Trophoblast cell (in vitro differentiated cells and primary cell): ENCODE data around the gene MYCBP2.

ENCODE experiments used
- DNase-seq, 2 donors: peaks; one replicate each; pipeline ENCODE4 v3.0.0-alpha.2; 2016
- H2AFZ ChIP-seq: 2 replicates; pipeline ENCODE4 v1.6.1; 2013; ENCODE audit warnings: low read length, moderate library complexity, mild to moderate bottlenecking; ENCODE audit not compliant: insufficient read depth, poor library complexity
- H2AK5ac ChIP-seq: 2 replicates; pipeline ENCODE4 v1.6.1; 2013; ENCODE audit warnings: mild to moderate bottlenecking, low read length
- H2BK120ac ChIP-seq: 2 replicates; pipeline ENCODE4 v1.6.1; 2013; ENCODE audit warnings: low read length, mild to moderate bottlenecking, moderate library complexity; ENCODE audit not compliant: insufficient read depth, poor library complexity
- H2BK12ac ChIP-seq: 2 replicates; pipeline ENCODE4 v1.6.1; 2013; ENCODE audit warnings: mild to moderate bottlenecking, low read length, moderate library complexity
- H2BK5ac ChIP-seq: 2 replicates; pipeline ENCODE4 v1.6.1; 2013; ENCODE audit warnings: low read length, low read depth, moderate library complexity, mild to moderate bottlenecking; ENCODE audit not compliant: poor library complexity
- H3K14ac ChIP-seq: 2 replicates; pipeline ENCODE4 v1.6.1; 2013; ENCODE audit warnings: mild to moderate bottlenecking, low read length
- H3K18ac ChIP-seq: 2 replicates; pipeline ENCODE4 v1.6.1; 2013; ENCODE audit warnings: mild to moderate bottlenecking, low read length
- H3K23ac ChIP-seq: 2 replicates; pipeline ENCODE4 v1.6.1; 2013; ENCODE audit warnings: low read length
- H3K27ac ChIP-seq: 2 replicates; pipeline ENCODE4 v1.5.1; 2013; ENCODE audit warnings: low read depth, mild to moderate bottlenecking, inconsistent platforms, low read length, moderate library complexity
- H3K27me3 ChIP-seq: 2 replicates; pipeline ENCODE4 v1.6.1; 2013; ENCODE audit warnings: inconsistent platforms, mild to moderate bottlenecking, low read length, moderate library complexity; ENCODE audit not compliant: insufficient read depth
- H3K36me3 ChIP-seq, 2 experiments: 1 replicate in 1 of 2; 2 replicates in 1 of 2; pipeline ENCODE4 v1.6.1; 2013; ENCODE audit warnings: low read length in 2 of 2, mild to moderate bottlenecking in 2 of 2, moderate library complexity in 1 of 2; ENCODE audit not compliant: insufficient read depth in 2 of 2, control insufficient read depth in 1 of 2
- H3K4ac ChIP-seq: 2 replicates; pipeline ENCODE4 v1.6.1; 2013; ENCODE audit warnings: low read depth, mild to moderate bottlenecking, low read length, moderate library complexity
- H3K4me1 ChIP-seq, 2 experiments: 1 replicate in 1 of 2; 2 replicates in 1 of 2; pipeline ENCODE4 v1.6.1; 2013; ENCODE audit warnings: low read length in 2 of 2, mild to moderate bottlenecking in 2 of 2, moderate library complexity in 1 of 2; ENCODE audit not compliant: insufficient read depth in 2 of 2, control insufficient read depth in 1 of 2
- H3K4me2 ChIP-seq: 2 replicates; pipeline ENCODE4 v1.6.1; 2013; ENCODE audit warnings: inconsistent platforms, mild to moderate bottlenecking, low read length, moderate library complexity
- H3K4me3 ChIP-seq: 2 replicates; pipeline ENCODE4 v1.5.1; 2013; ENCODE audit warnings: mild to moderate bottlenecking, low read depth, low read length, inconsistent platforms
- H3K79me1 ChIP-seq: one replicate; pipeline ENCODE4 v1.6.1; 2013; ENCODE audit warnings: low read length
- H3K79me2 ChIP-seq: 2 replicates; pipeline ENCODE4 v1.6.1; 2013; ENCODE audit warnings: low read length, mild to moderate bottlenecking; ENCODE audit not compliant: control insufficient read depth, insufficient read depth, poor library complexity
- H3K9ac ChIP-seq: 2 replicates; pipeline ENCODE4 v1.6.1; 2013; ENCODE audit warnings: mild to moderate bottlenecking, low read length
- H3K9me3 ChIP-seq: 2 replicates; pipeline ENCODE4 v1.6.1; 2013; ENCODE audit warnings: low read depth, mild to moderate bottlenecking, control low read depth, inconsistent platforms, low read length; ENCODE audit not compliant: insufficient read depth
- H4K12ac ChIP-seq: 2 replicates; pipeline ENCODE4 v1.6.1; 2013; ENCODE audit warnings: low read depth, mild to moderate bottlenecking, low read length, moderate library complexity
- H4K8ac ChIP-seq: 2 replicates; pipeline ENCODE4 v1.6.1; 2013; ENCODE audit warnings: low read depth, mild to moderate bottlenecking, low read length, moderate library complexity
- H4K91ac ChIP-seq: one replicate; pipeline ENCODE4 v1.6.1; 2013; ENCODE audit warnings: low read depth, mild to moderate bottlenecking, low read length, moderate library complexity
- WGBS: extraction: QIAGEN DNeasy Blood & Tissue Kit; methylation state at CpG from one replicate; pipeline ENCODE4 v1.1.7; 2013; ENCODE audit warnings: missing lambda C conversion rate; ENCODE audit not compliant: insufficient read length, insufficient coverage; ENCODE audit errors: extremely low coverage; 5-methylcytosine and 5-hydroxymethylcytosine counted together

The MYCBP2 gene

DNA sequence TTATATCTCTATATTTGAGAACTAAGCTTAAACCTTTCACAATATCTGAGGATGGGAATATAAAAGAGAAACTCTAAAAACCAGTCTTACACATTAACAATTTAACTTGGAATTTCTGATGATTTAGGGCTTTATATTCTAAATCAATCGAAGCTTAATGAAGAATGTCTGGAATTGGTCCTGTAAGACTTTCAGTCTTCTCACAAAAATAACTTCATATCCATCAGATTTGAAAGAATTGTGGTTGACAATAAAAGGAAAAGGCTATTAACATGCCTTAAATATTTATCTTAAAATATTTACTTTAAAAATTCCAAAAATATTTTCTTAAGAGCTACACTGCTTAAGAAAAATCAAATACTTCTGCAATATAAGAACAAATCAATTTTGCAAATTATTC, 27.3 kb downstream of the MYCBP2 start:
- no CpG with 5 or more reads among the region's 1 CpG for WGBS
- Histone ChIP-seq H2AFZ (no peak overlapping the region), H3K4me1 (no peaks in the 10 kb centered on the region), H2BK5ac (no peak overlapping the region), H2BK12ac (no peak overlapping the region), H2AK5ac (no peak overlapping the region), H3K4me2 (no peak overlapping the region), H4K91ac (no peak overlapping the region), H3K36me3 (no peaks in the 10 kb centered on the region), H3K9me3 (no peaks in the 10 kb centered on the region), H3K27me3 (no peaks in the 10 kb centered on the region), H2BK120ac (no peak overlapping the region), H4K12ac (no peak overlapping the region), H3K27ac (no peak overlapping the region), H3K79me2 (no peaks in the 10 kb centered on the region), H4K8ac (no peak overlapping the region), H3K9ac (no peak overlapping the region), H3K4me3 (no peak overlapping the region), H3K79me1 (no peaks in the 10 kb centered on the region), H3K18ac (no peak overlapping the region), H3K4ac (no peak overlapping the region), H3K14ac (no peak overlapping the region), H3K23ac (no peak overlapping the region)
- peak in 1 of 2 donors; percentile 30 for DNase-seq

DNA sequence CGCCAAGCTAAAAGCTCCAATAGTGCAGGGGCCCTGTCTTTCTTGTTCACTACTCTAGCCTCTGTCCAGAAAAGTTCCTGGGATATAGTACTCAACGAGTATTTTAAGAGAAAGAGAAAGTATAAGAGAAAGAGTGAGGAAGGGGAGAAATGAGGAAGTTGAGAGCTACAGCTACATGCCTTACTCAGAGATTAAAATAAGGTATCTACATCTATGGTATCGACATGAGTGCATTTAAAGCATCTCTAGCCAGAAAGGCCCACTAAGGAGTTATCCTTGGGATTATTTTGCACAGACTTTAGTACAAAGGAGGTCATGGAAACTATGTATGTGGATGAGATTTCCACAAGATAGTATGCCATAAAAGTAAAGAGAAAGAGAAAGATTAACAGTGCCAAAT, 28.5 kb downstream of the MYCBP2 start:
- WGBS: 71% methylated on average over 1 of the region's 3 CpGs
- Histone ChIP-seq H4K8ac (no peak overlapping the region), H3K4ac (no peak overlapping the region), H2BK120ac (no peak overlapping the region), H3K9me3 (no peaks in the 10 kb centered on the region), H2AK5ac (no peak overlapping the region), H3K4me3 (no peak overlapping the region), H2BK12ac (no peak overlapping the region), H3K18ac (no peak overlapping the region), H3K23ac (no peak overlapping the region), H2BK5ac (no peak overlapping the region), H2AFZ (no peak overlapping the region), H3K36me3 (no peaks in the 10 kb centered on the region), H4K91ac (no peak overlapping the region), H3K27ac (no peak overlapping the region), H3K4me1 (no peaks in the 10 kb centered on the region), H3K9ac (no peak overlapping the region), H3K14ac (no peak overlapping the region), H3K79me2 (no peaks in the 10 kb centered on the region), H3K79me1 (no peaks in the 10 kb centered on the region), H3K4me2 (no peak overlapping the region), H4K12ac (no peak overlapping the region), H3K27me3 (no peaks in the 10 kb centered on the region)
- DNase-seq: no peak

DNA sequence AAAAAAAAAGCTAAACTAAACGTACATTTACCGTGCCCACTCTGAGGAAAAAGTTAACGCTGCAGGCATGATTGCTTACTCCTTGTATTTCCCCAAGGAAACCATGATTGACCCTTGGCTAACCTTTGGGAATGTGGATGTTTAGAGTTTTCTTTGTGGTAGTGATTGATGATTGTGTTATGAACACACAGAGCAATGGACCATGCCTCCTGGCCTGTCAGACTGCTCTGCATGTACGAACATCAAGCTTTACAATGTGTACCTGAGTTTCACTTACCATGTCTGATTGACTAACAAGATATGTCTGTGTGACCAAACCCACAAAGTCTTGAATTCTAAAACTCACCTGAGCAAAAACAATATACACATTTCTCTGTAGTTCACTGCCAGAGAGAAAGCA, 35.1 kb downstream of the MYCBP2 start:
- Histone ChIP-seq H3K4me1 (no peaks in the 10 kb centered on the region), H3K18ac (no peak overlapping the region), H3K79me1 (no peaks in the 10 kb centered on the region), H3K4ac (no peak overlapping the region), H2BK12ac (no peak overlapping the region), H3K9ac (no peak overlapping the region), H3K14ac (no peak overlapping the region), H3K27me3 (no peaks in the 10 kb centered on the region), H4K91ac (no peak overlapping the region), H3K4me2 (no peak overlapping the region), H3K9me3 (no peaks in the 10 kb centered on the region), H2AFZ (no peak overlapping the region), H2AK5ac (no peak overlapping the region), H2BK5ac (no peak overlapping the region), H4K8ac (no peak overlapping the region), H2BK120ac (no peak overlapping the region), H4K12ac (no peak overlapping the region), H3K36me3 (peaks cover 0 to 3% of the 10 kb centered on the region in 2 experiments), H3K23ac (no peak overlapping the region), H3K79me2 (no peaks in the 10 kb centered on the region), H3K27ac (no peak overlapping the region), H3K4me3 (no peak overlapping the region)
- WGBS: no CpG with 5 or more reads among the region's 4 CpGs
- DNase-seq: no peak

DNA sequence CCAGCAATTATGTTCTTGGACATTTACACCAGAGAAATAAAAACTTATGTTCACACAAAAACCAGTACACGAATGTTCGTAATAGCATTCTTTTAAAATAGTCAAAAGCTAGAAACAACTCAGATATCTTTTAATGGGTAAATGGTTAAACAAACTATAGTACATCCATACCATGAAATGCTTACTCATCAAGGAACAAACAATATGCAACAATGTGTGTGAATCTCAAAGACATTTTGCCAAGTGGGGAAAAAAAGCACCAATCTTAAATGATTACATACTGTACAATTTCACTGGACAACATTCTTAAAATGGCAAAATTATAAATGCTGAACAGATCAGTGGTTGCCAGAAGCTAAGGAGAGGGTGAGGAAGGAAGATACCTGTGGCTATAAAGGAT, 36.6 kb downstream of the MYCBP2 start:
- Histone ChIP-seq H4K8ac (no peak overlapping the region), H3K4me1 (no peaks in the 10 kb centered on the region), H3K27me3 (no peaks in the 10 kb centered on the region), H3K4me2 (no peak overlapping the region), H3K14ac (no peak overlapping the region), H3K4me3 (no peak overlapping the region), H4K91ac (no peak overlapping the region), H3K9ac (no peak overlapping the region), H3K4ac (no peak overlapping the region), H2AK5ac (no peak overlapping the region), H3K18ac (no peak overlapping the region), H2AFZ (no peak overlapping the region), H2BK12ac (no peak overlapping the region), H3K79me1 (no peaks in the 10 kb centered on the region), H4K12ac (no peak overlapping the region), H3K9me3 (no peaks in the 10 kb centered on the region), H2BK120ac (no peak overlapping the region), H3K79me2 (no peaks in the 10 kb centered on the region), H2BK5ac (no peak overlapping the region), H3K23ac (no peak overlapping the region), H3K27ac (no peak overlapping the region), H3K36me3 (peaks cover 0 to 3% of the 10 kb centered on the region in 2 experiments)
- WGBS: no CpG with 5 or more reads among the region's 2 CpGs
- DNase-seq: no peak
